GM18873 (cell line): ENCODE measurements around the gene FYN.

Experiments
- ATAC-seq: cut with Tn5 transposase; IDR thresholded peaks from one replicate; pipeline ENCODE4 v1.9.1; 2021; ENCODE audit warnings: mild to moderate bottlenecking, moderate library complexity, moderate number of reproducible peaks; ENCODE audit not compliant: unreplicated experiment, low FRiP score

FYN gene

DNA sequence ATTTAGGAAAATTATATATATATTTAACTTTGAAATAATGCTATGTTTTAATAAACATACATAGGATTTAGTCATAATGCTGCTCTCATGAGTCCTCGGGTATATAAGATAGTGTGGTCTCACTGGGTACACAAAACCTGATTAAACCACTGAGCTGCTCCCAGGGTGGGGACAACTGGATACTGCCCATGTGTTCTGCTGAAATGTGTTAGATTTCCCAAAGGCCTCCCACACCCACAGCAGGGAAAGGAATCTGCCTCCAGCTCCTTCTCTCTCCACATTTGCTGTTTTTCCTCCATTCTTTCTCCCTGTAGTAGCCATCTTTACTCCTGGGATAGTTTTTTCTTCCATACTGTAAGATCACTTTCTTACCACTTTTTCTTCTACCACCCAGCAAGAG lies 198.4 kb downstream of the FYN start:
- ATAC-seq = no peak

DNA sequence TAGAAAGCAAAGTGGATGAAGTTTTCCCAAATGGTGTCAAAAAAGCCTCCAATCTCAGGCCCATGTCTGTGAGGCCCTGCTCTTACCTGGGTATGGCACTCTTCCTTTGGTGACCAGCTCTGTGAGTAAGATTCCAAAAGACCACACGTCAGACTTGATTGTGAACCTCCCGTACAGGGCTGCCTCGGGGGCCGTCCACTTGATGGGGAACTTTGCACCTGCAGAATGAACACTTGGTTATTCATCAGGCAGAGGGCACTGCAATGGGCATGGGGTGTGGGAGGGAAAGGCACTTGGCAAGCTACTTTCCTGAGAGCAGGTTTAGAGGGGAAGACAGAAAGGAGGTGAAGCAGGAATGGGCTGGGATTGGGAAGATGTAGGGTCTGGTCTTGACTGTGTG lies 198.8 kb downstream of the FYN start:
- ATAC-seq = no peak

DNA sequence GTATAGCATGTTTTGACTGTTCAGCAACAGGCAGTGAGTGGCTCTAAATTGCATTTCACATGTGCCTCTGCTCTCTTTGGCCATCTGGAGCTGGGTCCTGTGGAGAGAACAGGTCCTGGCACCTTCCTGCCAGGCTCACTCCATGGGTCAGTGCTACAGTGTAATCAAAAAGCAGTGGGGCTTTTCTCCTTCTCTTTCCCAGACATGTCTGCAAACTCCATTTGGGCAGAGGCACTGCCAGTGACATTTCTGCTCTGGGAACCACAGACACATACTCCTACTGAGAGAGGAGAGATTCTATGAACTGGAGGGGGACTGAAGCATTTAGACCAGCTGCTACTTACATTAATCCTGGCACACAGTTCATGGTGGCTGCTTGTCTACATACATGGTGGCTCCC lies 199.3 kb downstream of the FYN start:
- ATAC-seq = no peak

- no peak for ATAC-seq
Measured at GRCh38 chr6:111673532-111673931, 199.7 kb downstream of the FYN start.

DNA sequence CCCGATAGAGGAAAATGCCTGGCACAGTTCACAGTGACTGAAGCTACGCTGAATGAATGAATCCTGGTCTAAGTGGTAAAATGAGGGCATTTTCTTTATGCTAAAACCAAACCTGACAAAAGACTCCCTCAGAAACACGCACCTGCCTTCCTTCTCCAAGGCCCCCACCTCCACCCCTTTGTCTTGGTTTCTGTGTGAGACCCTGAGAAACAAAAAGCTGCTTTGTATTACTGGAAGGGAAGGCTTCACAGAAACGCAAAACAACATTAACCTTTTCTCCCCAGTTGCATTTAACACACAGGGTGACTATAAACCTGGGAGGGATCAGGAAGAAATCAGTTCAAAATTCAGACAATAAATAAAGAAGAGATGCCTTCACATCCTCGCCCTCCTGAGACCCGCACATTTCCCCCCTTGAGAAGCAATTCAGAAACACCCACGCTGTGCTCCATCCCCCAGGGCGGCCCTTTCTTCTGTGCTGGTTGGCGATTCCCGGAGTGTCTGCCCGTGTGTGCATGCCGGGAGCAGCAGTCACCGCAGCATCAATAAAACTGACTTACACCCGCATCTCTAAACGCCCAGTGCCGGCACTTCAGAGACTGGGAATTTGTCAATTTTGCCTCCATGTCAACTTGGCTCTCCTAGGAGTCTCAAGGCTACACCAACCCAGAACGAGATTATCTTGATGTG lies 200.3 kb downstream of the FYN start:
- no peak for ATAC-seq

DNA sequence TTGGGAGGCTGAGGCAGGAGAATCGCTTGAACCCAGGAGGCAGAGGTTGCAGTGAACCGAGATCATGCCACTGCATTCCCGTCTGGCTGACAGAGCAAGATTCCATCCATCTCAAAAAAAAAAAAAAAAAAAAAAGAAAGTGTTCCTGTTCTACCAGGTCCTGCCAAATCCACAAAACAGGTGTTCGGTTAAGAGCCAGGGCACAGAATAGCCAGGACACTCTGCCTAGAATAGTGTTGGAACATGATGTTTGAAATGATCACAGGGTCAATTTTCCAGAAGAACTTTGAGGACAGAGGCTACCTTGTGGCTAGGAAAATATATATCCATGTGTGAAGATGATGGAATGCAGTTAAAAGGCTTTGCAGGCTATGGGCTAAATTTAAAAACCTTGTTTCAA lies 203.9 kb downstream of the FYN start:
- ATAC-seq = no peak

DNA sequence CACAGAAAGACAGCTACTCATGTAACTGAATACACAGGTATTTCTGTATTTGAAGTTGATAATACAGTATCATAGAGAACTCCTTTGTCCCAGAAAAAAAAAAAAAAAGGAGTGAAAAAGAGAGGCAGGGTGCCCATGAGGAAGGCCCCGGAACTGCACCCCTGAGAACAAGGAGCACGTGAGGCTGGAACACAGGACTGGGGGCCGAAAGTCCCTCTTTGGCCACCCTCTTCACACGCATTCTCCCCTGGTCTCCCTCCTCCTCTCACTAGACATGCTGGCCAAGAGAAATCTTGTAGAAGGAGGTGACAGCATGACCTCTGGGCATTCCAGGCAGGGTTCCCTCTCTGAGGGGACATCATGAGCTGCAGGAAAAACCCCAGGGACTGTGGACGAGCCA lies 204.8 kb downstream of the FYN start:
- no peak for ATAC-seq

DNA sequence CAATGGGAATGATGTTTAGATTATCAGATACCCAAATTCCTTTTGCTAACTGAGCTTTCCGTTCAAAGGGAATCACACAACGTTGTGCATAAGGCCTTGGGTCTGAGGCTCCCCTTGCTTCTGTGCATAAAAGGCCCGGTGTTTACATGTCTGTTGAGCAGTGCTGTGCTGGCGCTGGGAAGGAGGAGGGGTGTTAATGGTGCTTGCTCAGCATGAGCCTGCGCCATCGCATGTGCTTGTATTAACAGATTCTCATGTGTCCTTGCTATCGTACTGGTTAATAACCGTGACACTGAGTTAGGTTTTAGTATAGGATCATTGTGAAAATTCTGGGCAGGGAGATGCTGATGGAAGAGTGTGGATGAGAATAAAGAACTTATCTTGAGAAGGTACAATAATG lies 205.3 kb downstream of the FYN start:
- ATAC-seq = no peak

GRCh38 chr6:111666847-111667246 lies 206.4 kb downstream of the FYN start:
- no peak for ATAC-seq

DNA sequence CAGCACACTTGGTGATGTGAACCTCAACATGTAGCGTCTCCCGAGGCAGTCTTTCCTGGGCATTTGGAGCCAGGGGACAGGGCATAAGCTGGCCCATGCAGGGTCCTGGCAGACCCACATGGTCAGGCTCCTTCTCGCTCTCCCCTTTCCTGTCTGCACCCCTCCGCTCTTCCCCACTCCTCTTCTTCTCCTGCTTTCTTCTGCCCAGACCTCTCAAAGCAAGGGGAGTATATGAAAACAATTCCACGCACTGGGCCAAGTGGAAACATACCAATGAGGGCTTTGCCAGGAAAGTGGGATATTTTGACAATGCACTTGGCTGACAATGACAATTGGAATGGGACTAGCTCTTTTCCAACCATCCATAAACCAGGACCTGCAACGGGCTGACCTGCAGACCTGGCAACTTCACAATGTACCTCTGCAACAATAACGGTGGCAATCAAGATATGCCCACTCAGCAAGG lies 208.7 kb downstream of the FYN start:
- ATAC-seq = no peak

DNA sequence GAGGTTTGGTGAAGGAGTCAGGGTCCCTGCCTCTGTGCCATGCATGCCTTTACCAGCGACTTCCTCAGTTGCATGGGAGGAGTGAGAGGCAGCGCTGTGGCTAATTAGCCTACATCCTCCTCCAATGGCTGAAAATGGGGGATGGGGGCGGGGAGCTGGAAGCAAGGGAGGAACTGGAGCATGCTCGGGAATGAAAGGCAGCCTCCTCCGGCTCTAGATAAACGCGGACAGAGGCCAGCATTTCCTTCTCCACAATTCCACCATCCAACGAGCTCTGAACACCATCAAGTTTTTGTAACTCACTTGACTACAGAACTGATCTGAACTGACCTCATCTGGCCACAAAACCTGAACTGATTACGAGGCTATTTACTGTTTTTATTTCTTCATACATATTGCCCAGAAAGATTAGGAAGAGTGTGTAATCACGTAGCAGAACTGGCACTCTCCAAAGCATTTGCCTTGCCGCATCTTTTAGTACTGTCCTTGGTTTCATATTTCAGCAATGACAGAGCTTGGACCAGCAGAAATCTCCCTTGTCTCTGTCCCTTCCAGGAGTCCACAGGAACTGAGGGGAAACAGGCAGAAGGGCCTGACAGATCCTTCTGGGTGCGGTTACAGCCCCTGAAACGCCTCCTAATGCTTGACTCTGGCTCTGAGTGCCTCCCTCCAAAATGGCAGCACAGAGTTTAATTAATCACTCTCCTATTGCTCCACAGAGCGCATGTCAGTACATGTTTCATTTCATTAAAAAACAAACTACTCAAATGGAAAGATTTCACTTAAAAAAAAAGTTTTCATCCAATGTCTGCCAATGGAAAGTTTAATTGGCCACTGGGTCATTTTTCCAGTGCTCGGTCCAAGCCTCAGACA lies 209.3 kb downstream of the FYN start:
- no peak for ATAC-seq

DNA sequence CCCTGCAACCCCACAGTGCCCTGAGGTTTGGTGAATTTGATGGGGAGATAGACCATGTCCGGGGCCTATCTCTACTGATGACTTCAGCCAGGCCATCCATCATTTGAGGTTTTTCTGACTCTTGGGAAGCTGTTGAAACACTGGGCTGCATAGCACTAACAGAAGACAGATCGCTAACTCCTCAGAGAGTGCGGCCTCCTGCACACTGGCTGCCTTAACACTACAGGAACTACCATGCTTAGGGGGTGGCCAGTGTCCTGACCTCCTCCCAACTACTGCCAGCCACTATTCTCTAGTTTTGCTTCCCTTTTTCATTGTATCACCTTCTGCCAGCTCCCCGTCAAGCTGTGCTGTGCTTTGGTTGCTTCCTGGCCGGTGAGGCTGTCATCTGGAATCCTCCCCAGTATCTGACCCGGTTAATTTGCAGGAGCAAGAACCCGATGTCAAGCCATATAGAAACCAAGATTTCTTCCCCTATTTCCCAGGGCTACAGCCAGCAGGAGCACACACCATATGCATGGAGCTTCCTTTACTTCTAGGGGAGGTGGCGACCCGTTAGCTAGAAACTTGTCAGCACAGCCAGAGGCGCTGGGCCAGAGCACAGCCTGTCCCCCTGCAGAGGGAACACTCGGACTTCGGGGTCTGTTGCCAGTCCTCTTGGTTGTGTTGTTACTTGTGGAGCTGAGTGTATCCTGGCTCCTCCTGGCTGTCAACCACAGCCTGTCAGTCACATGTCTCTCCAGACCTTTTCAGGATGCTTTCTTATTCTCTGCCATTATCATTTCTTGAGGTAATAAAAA lies 210.3 kb downstream of the FYN start:
- ATAC-seq = peak; percentile 99

GRCh38 chr6:111662072-111662793 lies 211.0 kb downstream of the FYN start:
- no peak for ATAC-seq

GRCh38 chr6:111661541-111662061 lies 211.7 kb downstream of the FYN start:
- ATAC-seq = no peak

DNA sequence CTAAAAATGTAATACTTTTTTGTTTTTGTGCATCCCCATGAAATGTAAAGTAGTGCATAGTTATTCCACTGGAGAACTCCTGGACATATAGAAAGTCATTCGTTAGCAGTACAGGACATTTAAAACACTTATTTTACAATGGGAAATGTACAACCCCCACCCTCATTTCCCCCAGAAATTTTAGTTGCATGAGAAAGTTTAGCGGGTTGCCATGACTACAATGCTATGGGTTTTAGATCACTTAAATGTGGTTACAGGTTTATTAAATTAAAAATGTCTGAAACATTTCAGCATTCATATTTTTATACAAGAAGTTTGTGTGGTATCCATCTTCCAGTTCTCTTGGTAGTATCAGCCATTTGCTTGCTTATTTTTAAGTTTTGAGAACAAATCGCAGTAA lies 212.7 kb downstream of the FYN start:
- ATAC-seq = no peak

- ATAC-seq = no peak
Measured at GRCh38 chr6:111658462-111659154, 214.6 kb downstream of the FYN start.

GRCh38 chr6:111657146-111657545 lies 216.1 kb downstream of the FYN start:
- ATAC-seq = no peak

DNA sequence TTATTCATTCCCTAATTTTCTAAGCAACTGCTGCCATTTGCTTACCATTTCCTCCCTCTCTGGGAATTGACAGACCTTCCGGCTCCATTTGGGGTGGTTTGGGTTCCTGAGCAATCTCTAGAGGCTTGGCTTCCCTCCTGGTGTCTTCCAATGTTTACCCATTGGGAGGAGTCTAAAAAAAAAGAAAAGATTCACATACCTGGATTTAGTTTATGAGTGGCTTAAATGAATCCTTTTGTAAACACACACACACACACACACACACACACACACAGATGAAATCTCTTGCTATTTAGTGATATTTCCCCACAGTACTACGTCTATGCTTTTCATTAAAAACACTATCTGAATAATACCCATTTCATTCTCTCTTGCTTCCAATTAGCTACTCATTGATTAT lies 219.3 kb downstream of the FYN start:
- no peak for ATAC-seq

GRCh38 chr6:111653434-111653833 lies 219.8 kb downstream of the FYN start:
- no peak for ATAC-seq

GRCh38 chr6:111652156-111652555 lies 221.1 kb downstream of the FYN start:
- no peak for ATAC-seq
